ENCODE measurements around the gene SLC35F1. TPM values are rescaled to one million over a fixed set of nuclear protein-coding genes. Genes with fewer than 3 reads are reported as not detected.

SLC35F1 gene
- total and polyA plus RNA-seq, 9 donors, result 0.08 to 2.5 (median 0.24) TPM; not detected in 1

GRCh38 chr6:118326712-118327111 lies 419.6 kb downstream of the SLC35F1 start:
- no peak for DNase-seq
- Histone ChIP-seq H3K9me3 (no peaks in the 10 kb centered on the region), H3K36me3 (no peaks in the 10 kb centered on the region), H3K4me1 (ENCODE audit: insufficient read depth) (peaks cover 1% of the 10 kb centered on the region), H3K4me3 (no peak overlapping the region), H3K27ac (no peak overlapping the region), H3K27me3 (no peaks in the 10 kb centered on the region)
- TF ChIP-seq EP300 (IDR thresholded peaks at IDR 0.05), result no peak
- TF ChIP-seq POLR2A (IDR thresholded peaks at IDR 0.05), result no peak
- TF ChIP-seq, protein P1, sequence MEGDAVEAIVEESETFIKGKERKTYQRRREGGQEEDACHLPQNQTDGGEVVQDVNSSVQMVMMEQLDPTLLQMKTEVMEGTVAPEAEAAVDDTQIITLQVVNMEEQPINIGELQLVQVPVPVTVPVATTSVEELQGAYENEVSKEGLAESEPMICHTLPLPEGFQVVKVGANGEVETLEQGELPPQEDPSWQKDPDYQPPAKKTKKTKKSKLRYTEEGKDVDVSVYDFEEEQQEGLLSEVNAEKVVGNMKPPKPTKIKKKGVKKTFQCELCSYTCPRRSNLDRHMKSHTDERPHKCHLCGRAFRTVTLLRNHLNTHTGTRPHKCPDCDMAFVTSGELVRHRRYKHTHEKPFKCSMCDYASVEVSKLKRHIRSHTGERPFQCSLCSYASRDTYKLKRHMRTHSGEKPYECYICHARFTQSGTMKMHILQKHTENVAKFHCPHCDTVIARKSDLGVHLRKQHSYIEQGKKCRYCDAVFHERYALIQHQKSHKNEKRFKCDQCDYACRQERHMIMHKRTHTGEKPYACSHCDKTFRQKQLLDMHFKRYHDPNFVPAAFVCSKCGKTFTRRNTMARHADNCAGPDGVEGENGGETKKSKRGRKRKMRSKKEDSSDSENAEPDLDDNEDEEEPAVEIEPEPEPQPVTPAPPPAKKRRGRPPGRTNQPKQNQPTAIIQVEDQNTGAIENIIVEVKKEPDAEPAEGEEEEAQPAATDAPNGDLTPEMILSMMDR (IDR thresholded peaks at IDR 0.05), result no peak
- intact Hi-C loops (cut with DNase I), result no loop called here

GRCh38 chr6:118327237-118327636 lies 420.2 kb downstream of the SLC35F1 start:
- Histone ChIP-seq H3K4me1 (ENCODE audit: insufficient read depth) (peaks cover 1% of the 10 kb centered on the region), H3K9me3 (no peaks in the 10 kb centered on the region), H3K36me3 (no peaks in the 10 kb centered on the region), H3K4me3 (no peak overlapping the region), H3K27ac (no peak overlapping the region), H3K27me3 (no peaks in the 10 kb centered on the region)
- intact Hi-C loops (cut with DNase I), result no loop called here
- no peak for TF ChIP-seq POLR2A (IDR thresholded peaks at IDR 0.05)
- TF ChIP-seq, protein P1 (IDR thresholded peaks at IDR 0.05), result no peak
- DNase-seq, result no peak

DNA sequence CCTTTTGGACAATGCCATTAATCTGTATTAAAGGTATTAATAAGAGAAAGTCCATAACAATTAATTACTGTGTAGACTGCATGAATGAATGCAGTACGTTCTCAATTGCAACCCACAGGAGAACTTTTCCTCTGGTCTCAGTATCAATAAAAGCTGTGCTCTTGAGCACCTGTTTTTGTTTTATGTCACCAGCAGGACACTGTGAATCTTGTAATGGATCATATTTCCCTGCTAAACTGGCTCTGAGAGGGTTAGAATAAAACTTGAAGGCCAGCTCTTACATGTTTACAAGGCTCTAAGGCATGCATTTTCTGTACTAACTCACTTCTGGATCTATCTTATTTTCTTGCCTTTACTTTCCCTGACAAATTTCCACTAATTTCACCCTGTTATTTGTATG lies 426.7 kb downstream of the SLC35F1 start:
- intact Hi-C loops (cut with DNase I), result no loop called here
- no peak for DNase-seq
- Histone ChIP-seq H3K4me1 (ENCODE audit: insufficient read depth) (no peaks in the 10 kb centered on the region), H3K36me3 (no peaks in the 10 kb centered on the region), H3K27ac (no peak overlapping the region), H3K4me3 (no peak overlapping the region), H3K27me3 (no peaks in the 10 kb centered on the region), H3K9me3 (no peaks in the 10 kb centered on the region)
- TF ChIP-seq EP300 (IDR thresholded peaks at IDR 0.05) (no peak), POLR2A (IDR thresholded peaks at IDR 0.05) (no peak)
- TF ChIP-seq, protein P1 (IDR thresholded peaks at IDR 0.05), result no peak
- WGBS, 3 donors, result 83 to 91% (median 85%) methylated on average over 1 of the region's 1 CpG

GRCh38 chr6:118334634-118335033 lies 427.6 kb downstream of the SLC35F1 start:
- WGBS, 3 donors, result 88 to 93% (median 92%) methylated on average over 1 of the region's 1 CpG
- Histone ChIP-seq H3K4me3 (no peak overlapping the region), H3K27ac (no peak overlapping the region), H3K27me3 (no peaks in the 10 kb centered on the region), H3K9me3 (no peaks in the 10 kb centered on the region), H3K4me1 (ENCODE audit: insufficient read depth) (no peaks in the 10 kb centered on the region), H3K36me3 (no peaks in the 10 kb centered on the region)
- DNase-seq, result no peak
- TF ChIP-seq, protein P1 (IDR thresholded peaks at IDR 0.05), result no peak
- TF ChIP-seq EP300 (IDR thresholded peaks at IDR 0.05), result no peak
- TF ChIP-seq POLR2A (IDR thresholded peaks at IDR 0.05), result no peak
- intact Hi-C loops (cut with DNase I), result no loop called here

- 34 to 96% (median 91%) methylated on average over 1 of the region's 1 CpG for WGBS, 3 donors
- H3K4me3 ChIP-seq, result no peak overlapping the region
- no peaks in the 10 kb centered on the region for H3K27me3 ChIP-seq
- H3K9me3 ChIP-seq, result no peaks in the 10 kb centered on the region
- H3K36me3 ChIP-seq, result no peaks in the 10 kb centered on the region
- TF ChIP-seq POLR2A (IDR thresholded peaks at IDR 0.05) (no peak), EP300 (IDR thresholded peaks at IDR 0.05) (no peak)
- TF ChIP-seq, protein P1 (IDR thresholded peaks at IDR 0.05), result no peak
- no peak for DNase-seq
- intact Hi-C loops (cut with DNase I), result no loop called here
- H3K4me1 ChIP-seq (ENCODE audit: insufficient read depth), result no peaks in the 10 kb centered on the region
- H3K27ac ChIP-seq, result no peak overlapping the region
Observed at GRCh38 chr6:118335325-118335816, 428.3 kb downstream of the SLC35F1 start.
